H1 (cell line): ENCODE data around the gene CCDC81. TPM values are rescaled to one million over a fixed set of nuclear protein-coding genes. Genes with fewer than 3 reads are reported as not detected.
A peak's percentile ranks its signal among the peaks of the same experiment; 100 is the strongest.

ENCODE experiments used
- CTCF ChIA-PET: fragments of 300-600 bp; sonication (Branson Sonifier 250); formaldehyde crosslinking; loops from one replicate; lab custom pipeline; 2021; ENCODE audit not compliant: partially characterized antibody; lab: Charles Lee
- POLR2A ChIA-PET: fragments of 300-600 bp; sonication (Branson Sonifier 250); formaldehyde crosslinking; loops from one replicate; lab custom pipeline; 2021; ENCODE audit warnings: inconsistent platforms; ENCODE audit not compliant: partially characterized antibody; lab: Charles Lee
- DNase-seq, 2 experiments: peaks; one replicate each; pipeline versions ENCODE4 v3.0.0 to v3.0.0-alpha.2; 2010 to 2022; ENCODE audit warnings: low spot score in 2 of 2, low read depth in 1 of 2, mixed read lengths in 1 of 2
- FAIRE-seq: peaks from 2 replicates; lab custom pipeline; 2011; peaks lifted over from hg19 to GRCh38; lab: Jason Lieb, UNC
- H2AFZ ChIP-seq: 2 replicates; pipeline ENCODE4 v1.8.1; 2012; ENCODE audit warnings: low read length, inconsistent platforms
- H2AK5ac ChIP-seq: 2 replicates; pipeline ENCODE4 v1.6.1; 2013; ENCODE audit warnings: low read depth, low read length
- H2BK120ac ChIP-seq: replicated peaks from 2 replicates; pipeline ENCODE3; 2013; ENCODE audit warnings: low read depth, low read length, inconsistent platforms
- H2BK12ac ChIP-seq: 2 replicates; pipeline ENCODE4 v1.6.1; 2013; ENCODE audit warnings: low read depth, low read length
- H2BK15ac ChIP-seq: 2 replicates; pipeline ENCODE4 v1.6.1; 2013; ENCODE audit warnings: low read length
- H2BK20ac ChIP-seq: 2 replicates; pipeline ENCODE4 v1.6.1; 2013; ENCODE audit warnings: low read length
- H2BK5ac ChIP-seq: 2 replicates; pipeline ENCODE4 v1.6.1; 2013; ENCODE audit warnings: low read depth, low read length
- H3K14ac ChIP-seq: 2 replicates; pipeline ENCODE4 v1.6.1; 2013; ENCODE audit warnings: inconsistent platforms; ENCODE audit not compliant: insufficient read length
- H3K18ac ChIP-seq: 2 replicates; pipeline ENCODE4 v1.6.1; 2013; ENCODE audit warnings: low read length; ENCODE audit errors: extremely low read depth
- H3K23ac ChIP-seq: 2 replicates; pipeline ENCODE4 v1.6.1; 2013; ENCODE audit warnings: inconsistent platforms; ENCODE audit not compliant: insufficient read length
- H3K23me2 ChIP-seq: 2 replicates; pipeline ENCODE4 v1.6.1; 2013; ENCODE audit warnings: low read depth, low read length
- H3K27ac ChIP-seq: 2 replicates; pipeline ENCODE4 v1.6.1; 2011; ENCODE audit warnings: low read depth, low read length, inconsistent platforms
- H3K27me3 ChIP-seq, 4 experiments: replicated peaks in 1 of 4; 1 replicate in 1 of 4; 2 replicates in 3 of 4; pipeline versions ENCODE4 v1.6.1 to v1.8.1; 2011 to 2013; ENCODE audit warnings: low read length in 3 of 4, mild to moderate bottlenecking in 3 of 4, inconsistent platforms in 2 of 4, mixed read lengths in 2 of 4, moderate library complexity in 1 of 4; ENCODE audit not compliant: control insufficient read depth in 3 of 4, insufficient read depth in 3 of 4; ENCODE audit errors: extremely low read depth in 1 of 4
- H3K36me3 ChIP-seq, 4 experiments: 2 replicates each; pipeline versions ENCODE4 v1.6.1 to v1.8.1; 2011 to 2013; ENCODE audit warnings: mild to moderate bottlenecking in 4 of 4, low read length in 3 of 4, moderate library complexity in 2 of 4, control low read depth in 1 of 4, inconsistent platforms in 1 of 4; ENCODE audit not compliant: insufficient read depth in 4 of 4, control insufficient read depth in 2 of 4
- H3K4ac ChIP-seq: replicated peaks from 2 replicates; pipeline ENCODE3; 2013; ENCODE audit warnings: low read length, low read depth, mixed read lengths, inconsistent platforms; ENCODE audit not compliant: insufficient read length
- H3K4me1 ChIP-seq, 4 experiments: replicated peaks in 1 of 4; 1 replicate in 1 of 4; 2 replicates in 3 of 4; pipeline versions ENCODE4 v1.6.1 to v1.8.1; 2011 to 2013; ENCODE audit warnings: low read length in 3 of 4, inconsistent platforms in 2 of 4, mixed read lengths in 1 of 4; ENCODE audit not compliant: insufficient read depth in 4 of 4, control insufficient read depth in 3 of 4
- H3K4me2 ChIP-seq, 2 experiments: 2 replicates each; pipeline versions ENCODE4 v1.6.1 to v1.8.1; 2011 to 2013; ENCODE audit warnings: low read depth in 2 of 2, low read length in 2 of 2, control low read depth in 1 of 2, inconsistent platforms in 1 of 2, mild to moderate bottlenecking in 1 of 2; ENCODE audit not compliant: insufficient read depth in 1 of 2
- H3K4me3 ChIP-seq, 4 experiments: fragments of 200-600, 300-600 bp in 1 of 4; sonication (generic), shearing (Covaris generic), sonication (Bioruptor Twin) in 1 of 4; 2 replicates each; pipeline versions ENCODE4 v1.5.1 to v1.8.1; 2011 to 2016; ENCODE audit warnings: low read length in 4 of 4, low read depth in 3 of 4, control low read depth in 2 of 4, inconsistent platforms in 2 of 4, mild to moderate bottlenecking in 2 of 4, mixed read lengths in 1 of 4, moderate library complexity in 1 of 4; ENCODE audit not compliant: insufficient read depth in 2 of 4; ENCODE audit errors: extremely low read depth in 1 of 4
- H3K56ac ChIP-seq: replicated peaks from 2 replicates; pipeline ENCODE3; 2013; ENCODE audit warnings: low read depth, mild to moderate bottlenecking, mixed read lengths, low read length, inconsistent platforms; ENCODE audit not compliant: insufficient read length
- H3K79me1 ChIP-seq: 2 replicates; pipeline ENCODE4 v1.6.1; 2013; ENCODE audit warnings: low read depth, low read length, control low read depth
- H3K79me2 ChIP-seq, 2 experiments: 2 replicates each; pipeline versions ENCODE4 v1.6.1 to v1.8.1; 2012 to 2013; ENCODE audit warnings: low read length in 2 of 2, mild to moderate bottlenecking in 2 of 2, inconsistent platforms in 1 of 2; ENCODE audit not compliant: insufficient read depth in 2 of 2, control insufficient read depth in 1 of 2
- H3K9ac ChIP-seq, 4 experiments: replicated peaks in 1 of 4; 1 replicate in 1 of 4; 2 replicates in 3 of 4; pipeline versions ENCODE4 v1.6.1 to v1.8.1; 2011 to 2013; ENCODE audit warnings: low read depth in 3 of 4, low read length in 3 of 4, control low read depth in 2 of 4, mild to moderate bottlenecking in 2 of 4, moderate library complexity in 2 of 4, inconsistent platforms in 1 of 4; ENCODE audit errors: extremely low read depth in 1 of 4
- H3K9me3 ChIP-seq, 2 experiments: 2 replicates each; pipeline versions ENCODE4 v1.6.1 to v1.8.1; 2012 to 2013; ENCODE audit warnings: mild to moderate bottlenecking in 2 of 2, moderate library complexity in 2 of 2, control low read depth in 1 of 2, inconsistent platforms in 1 of 2, low read depth in 1 of 2, low read length in 1 of 2, mixed read lengths in 1 of 2; ENCODE audit not compliant: insufficient read depth in 2 of 2
- H4K20me1 ChIP-seq, 2 experiments: replicated peaks in 1 of 2; 2 replicates each; pipeline versions ENCODE3 to v1.8.1; 2011 to 2013; ENCODE audit warnings: inconsistent platforms in 2 of 2, low read length in 2 of 2, mild to moderate bottlenecking in 1 of 2; ENCODE audit not compliant: insufficient read depth in 2 of 2, control insufficient read depth in 1 of 2
- H4K5ac ChIP-seq: 2 replicates; pipeline ENCODE4 v1.6.1; 2013; ENCODE audit warnings: low read length, low read depth, mixed read lengths, inconsistent platforms; ENCODE audit not compliant: insufficient read length
- H4K8ac ChIP-seq: 2 replicates; pipeline ENCODE4 v1.8.0; 2013; ENCODE audit warnings: mild to moderate bottlenecking, moderate library complexity, low read length, inconsistent platforms; ENCODE audit not compliant: insufficient read depth; ENCODE audit errors: extremely low read depth
- H4K91ac ChIP-seq: replicated peaks from 2 replicates; pipeline ENCODE3; 2013; ENCODE audit warnings: low read length, mixed read lengths, inconsistent platforms; ENCODE audit not compliant: insufficient read length
- CEBPB ChIP-seq: IDR thresholded peaks from 2 replicates; pipeline ENCODE4 v1.6.1; 2012; ENCODE audit warnings: low read depth, low read length
- NRF1 ChIP-seq: IDR thresholded peaks from 2 replicates; pipeline ENCODE4 v1.6.1; 2011; ENCODE audit warnings: mild to moderate bottlenecking, low read depth, low read length, improper control_type of control experiment
- WGBS, 2 experiments: shearing (Covaris generic) in 1 of 2; methylation state at CpG; one replicate each; pipeline versions ENCODE4 v1.1.6 to v1.1.7; 2013 to 2015; ENCODE audit warnings: low lambda C conversion rate in 2 of 2, mixed read lengths in 2 of 2, inconsistent platforms in 1 of 2, low coverage in 1 of 2, missing lambda C conversion rate in 1 of 2; ENCODE audit not compliant: insufficient replicate concordance in 2 of 2, insufficient coverage in 1 of 2, insufficient read length in 1 of 2; ENCODE audit errors: extremely low coverage in 1 of 2, missing lambda C conversion rate in 1 of 2; 5-methylcytosine and 5-hydroxymethylcytosine counted together
- polyA plus RNA-seq, 7 experiments: library from polyadenylated mRNA; depleted of rRNA in 3 of 7; stranded (reverse) in 5 of 7; unstranded in 2 of 7; fragments of >200 nt in 5 of 7; fragments of 200-250 nt in 2 of 7; gene quantifications; 1 replicate in 5 of 7; 2 replicates in 1 of 7; 4 replicates in 1 of 7; pipeline versions ENCODE4 v1.2.1 to v1.2.3, GENCODE V29; 2011 to 2013; ENCODE audit warnings: missing spikeins in 2 of 7, mixed read lengths in 2 of 7
- total RNA-seq: library from RNA; stranded (reverse); fragmentation: NEBNext Ultra II Directional; extraction: Animal tissue kit (Norgen Biotek cat#: 25700); gene quantifications from 2 replicates; pipeline ENCODE4 v1.2.1, GENCODE V29; 2021

Gene CCDC81
- total and polyA plus RNA-seq, 2 of the 8 experiments (the other 6 are each of a cell fraction or from before 2014, with no cell fraction given): 0.30 to 0.58 TPM

GRCh38 chr11:86369668-86370067 lies 5.0 kb upstream of the CCDC81 start:
- WGBS, 2 experiments: 85% methylated on average over 7 of the region's 7 CpGs; no CpG with 5 or more reads in 1 of the 2 experiments
- no peak overlapping the region for H3K14ac ChIP-seq
- ChIA-PET CTCF (interaction anchor here (1.0 to 2.4 kb wide), 4 partner anchors 9 to 49 kb away, joined by 4 to 9 read pairs (median 6); no protein-coding TSS in a partner anchor), POLR2A (no interaction called here)
- FAIRE-seq (no peak), DNase-seq (no peak)
- no peak overlapping the region for H2AFZ ChIP-seq
- no peaks in the 10 kb centered on the region for H3K27me3 ChIP-seq
- no peak overlapping the region for H2BK12ac ChIP-seq
- TF ChIP-seq NRF1: no peak
- peak; percentile 17; the same call in 1 of the 2 replicates for TF ChIP-seq CEBPB
- no peak overlapping the region for H3K56ac ChIP-seq
- H2BK20ac ChIP-seq: no peak overlapping the region
- no peak overlapping the region for H3K18ac ChIP-seq
- H4K5ac ChIP-seq: no peak overlapping the region
- no peak overlapping the region for H3K4me2 ChIP-seq
- 0 out of 4 replicates have a peak, but pooled peaks cover 0 to 3% of the 10 kb centered on the region in 2 experiments for H3K9me3 ChIP-seq
- no peak overlapping the region for H4K8ac ChIP-seq
- H3K36me3 ChIP-seq: no peaks in the 10 kb centered on the region
- H3K79me1 ChIP-seq: no peaks in the 10 kb centered on the region
- no peak overlapping the region for H2AK5ac ChIP-seq
- H3K9ac ChIP-seq: no peak overlapping the region
- H3K4ac ChIP-seq: no peak overlapping the region
- H3K23ac ChIP-seq: no peak overlapping the region
- peaks cover 2% of the 10 kb centered on the region; the same call in 1 of the 2 replicates for H3K23me2 ChIP-seq
- no peak overlapping the region for H2BK120ac ChIP-seq
- no peak overlapping the region for H2BK15ac ChIP-seq
- H3K4me3 ChIP-seq: no peak overlapping the region
- no peak overlapping the region for H4K91ac ChIP-seq
- H2BK5ac ChIP-seq: no peak overlapping the region
- H4K20me1 ChIP-seq: no peaks in the 10 kb centered on the region
- no peaks in the 10 kb centered on the region for H3K79me2 ChIP-seq
- H3K27ac ChIP-seq: no peak overlapping the region
- 0 out of 7 replicates have a peak, but pooled peaks cover 0 to 2% (median 0%) of the 10 kb centered on the region in 4 experiments for H3K4me1 ChIP-seq
